ENCODE data around the gene KRTAP3-2. TPM values are rescaled to one million over a fixed set of nuclear protein-coding genes. Genes with fewer than 3 reads are reported as not detected.

The KRTAP3-2 gene
- polyA plus RNA-seq, 1 donor from 2014 or later, result not detected

DNA sequence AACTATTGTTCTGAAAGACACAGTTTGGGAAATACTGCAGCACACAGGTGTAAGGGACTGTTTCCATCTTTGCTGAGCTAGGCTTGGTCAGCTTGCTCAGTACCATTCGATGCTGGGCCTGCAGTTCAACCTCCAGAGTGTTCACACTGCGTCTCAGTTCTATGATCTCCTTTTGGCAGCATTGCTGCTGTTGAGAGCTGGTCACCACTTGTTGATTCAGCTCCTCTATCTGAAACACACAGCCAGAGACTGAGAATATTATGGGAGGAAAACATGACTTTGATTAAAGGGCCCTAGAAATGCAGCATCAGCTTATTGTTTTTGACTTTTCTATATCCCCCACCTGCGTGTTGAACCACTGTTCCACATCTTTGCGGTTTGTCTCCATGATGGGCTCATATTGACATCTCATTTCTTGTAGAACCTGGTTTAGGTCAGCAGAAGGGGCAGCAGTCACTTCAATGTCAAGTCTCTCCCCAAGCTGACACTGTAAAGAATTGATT is 37.6 kb downstream of the KRTAP3-2 start:
- no peaks in the 10 kb centered on the region for H3K27me3 ChIP-seq (ENCODE audit: insufficient read depth, low read depth, low read length)
- TF ChIP-seq SMC3 (conservative IDR thresholded peaks at IDR 0.05; ENCODE audit: poor library complexity) (no peak), TAF1 (IDR thresholded peaks at IDR 0.05; ENCODE audit: low read depth) (no peak), EZH2 (IDR thresholded peaks at IDR 0.05; ENCODE audit: borderline replicate concordance, insufficient read depth, low read length, poor library complexity, severe bottlenecking) (no peak), EP300 (conservative IDR thresholded peaks at IDR 0.05; ENCODE audit: poor library complexity, severe bottlenecking) (no peak), REST (IDR thresholded peaks at IDR 0.05; ENCODE audit: borderline replicate concordance) (no peak), MXI1 (conservative IDR thresholded peaks at IDR 0.05; ENCODE audit: poor library complexity, severe bottlenecking) (no peak), RAD21 (conservative IDR thresholded peaks at IDR 0.05) (no peak), CTCF (IDR thresholded peaks at IDR 0.05; ENCODE audit: poor library complexity, severe bottlenecking) (no peak), POLR2AphosphoS5 (IDR thresholded peaks at IDR 0.05) (no peak)
- H3F3A ChIP-seq (ENCODE audit: insufficient read depth, low read length, poor library complexity, severe bottlenecking), result no peaks in the 10 kb centered on the region
- H3K36me3 ChIP-seq (ENCODE audit: insufficient read depth, low read length), result no peaks in the 10 kb centered on the region
- no peak overlapping the region for H3K27ac ChIP-seq (ENCODE audit: low read length)
- H3K79me2 ChIP-seq (replicated peaks; ENCODE audit: insufficient read depth, low read length), result no peaks in the 10 kb centered on the region
- no peak overlapping the region for H3K4me3 ChIP-seq (ENCODE audit: low read length)
- H3K9me2 ChIP-seq (ENCODE audit: insufficient read depth, low read length), result no peaks in the 10 kb centered on the region
- no peaks in the 10 kb centered on the region for H4K20me1 ChIP-seq (ENCODE audit: insufficient read depth)
- H2AFZ ChIP-seq (ENCODE audit: low read depth, low read length), result no peak overlapping the region
- H3K9ac ChIP-seq (ENCODE audit: low read length), result no peak overlapping the region
- H3K4me2 ChIP-seq (ENCODE audit: low read length), result no peak overlapping the region
- H3K9me3 ChIP-seq (ENCODE audit: low read length), result no peaks in the 10 kb centered on the region

- H2AFZ ChIP-seq (ENCODE audit: low read depth, low read length), result no peak overlapping the region
- no peaks in the 10 kb centered on the region for H3K36me3 ChIP-seq (ENCODE audit: insufficient read depth, low read length)
- H3K27ac ChIP-seq (ENCODE audit: low read length), result no peak overlapping the region
- H3K9me2 ChIP-seq (ENCODE audit: insufficient read depth, low read length), result no peaks in the 10 kb centered on the region
- H3K4me2 ChIP-seq (ENCODE audit: low read length), result no peak overlapping the region
- no peak overlapping the region for H3K4me3 ChIP-seq (ENCODE audit: low read length)
- no peaks in the 10 kb centered on the region for H4K20me1 ChIP-seq (ENCODE audit: insufficient read depth)
- TF ChIP-seq REST (IDR thresholded peaks at IDR 0.05; ENCODE audit: borderline replicate concordance), result no peak
- no peak for TF ChIP-seq CTCF (IDR thresholded peaks at IDR 0.05; ENCODE audit: poor library complexity, severe bottlenecking)
- TF ChIP-seq MXI1 (conservative IDR thresholded peaks at IDR 0.05; ENCODE audit: poor library complexity, severe bottlenecking), result no peak
- TF ChIP-seq EZH2 (IDR thresholded peaks at IDR 0.05; ENCODE audit: borderline replicate concordance, insufficient read depth, low read length, poor library complexity, severe bottlenecking), result no peak
- TF ChIP-seq RAD21 (conservative IDR thresholded peaks at IDR 0.05), result no peak
- TF ChIP-seq EP300 (conservative IDR thresholded peaks at IDR 0.05; ENCODE audit: poor library complexity, severe bottlenecking), result no peak
- TF ChIP-seq POLR2AphosphoS5 (IDR thresholded peaks at IDR 0.05), result no peak
- no peak overlapping the region for H3K9ac ChIP-seq (ENCODE audit: low read length)
- H3F3A ChIP-seq (ENCODE audit: insufficient read depth, low read length, poor library complexity, severe bottlenecking), result no peaks in the 10 kb centered on the region
- no peaks in the 10 kb centered on the region for H3K27me3 ChIP-seq (ENCODE audit: insufficient read depth, low read depth, low read length)
- no peaks in the 10 kb centered on the region for H3K9me3 ChIP-seq (ENCODE audit: low read length)
- no peaks in the 10 kb centered on the region for H3K79me2 ChIP-seq (replicated peaks; ENCODE audit: insufficient read depth, low read length)
Measured at GRCh38 chr17:40961591-40961990, 38.1 kb downstream of the KRTAP3-2 start.
